Measurements from ENCODE around the gene SP5. TPM values are rescaled to one million over a fixed set of nuclear protein-coding genes. Genes with fewer than 3 reads are reported as not detected.

SP5 gene
- total RNA-seq, 4 donors from 2014 or later = 1.8 to 6.5 (median 3.2) TPM

DNA sequence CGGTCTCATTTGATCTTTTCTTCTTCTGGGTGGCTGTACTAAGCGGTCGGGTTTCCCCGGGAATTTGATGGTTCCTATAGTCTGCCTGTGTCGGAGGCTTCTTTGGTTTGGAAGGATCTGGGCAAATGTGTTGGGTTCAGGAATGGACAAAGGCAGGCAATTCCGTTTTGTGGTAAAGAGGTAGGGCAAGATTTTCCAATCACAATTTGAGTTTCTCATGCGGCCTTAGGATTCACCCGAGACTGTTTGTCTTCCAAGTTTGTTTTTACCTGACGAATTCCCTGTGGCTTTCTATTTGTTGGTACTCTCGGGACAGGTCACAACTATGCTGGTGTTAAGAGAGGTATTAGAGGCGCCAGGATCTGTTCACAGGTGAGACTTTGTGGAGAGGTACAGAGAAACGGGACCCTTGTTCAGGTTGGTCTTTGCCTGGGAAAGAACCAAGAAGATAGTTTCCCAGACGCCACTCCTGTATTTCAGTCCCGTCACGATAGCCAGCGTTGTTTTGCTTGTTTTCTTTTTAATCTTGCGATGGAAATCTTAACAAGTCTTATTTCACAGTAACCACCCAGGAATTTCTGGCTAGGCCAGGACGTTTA lies 3.0 kb downstream of the SP5 start:
- peak in 1 of 2 donors; percentile 56 for DNase-seq (ENCODE audit: low spot score in 2 of 2)
- no peak for TF ChIP-seq CTCF (IDR thresholded peaks at IDR 0.05)
- TF ChIP-seq POLR2A (IDR thresholded peaks at IDR 0.05) = no peak
- intact Hi-C loops (cut with DNase I; ENCODE audit: low total_unique reads) = no loop called here
- no peak overlapping the region for H3K4me3 ChIP-seq (ENCODE audit: low read depth, poor library complexity, severe bottlenecking)
- 46 to 47% methylated on average over 18 of the region's 18 CpGs for WGBS, 2 donors

- DNase-seq (ENCODE audit: low spot score in 2 of 2) = no peak
- 50 to 61% methylated on average over 1 of the region's 1 CpG for WGBS, 2 donors
- intact Hi-C loops (cut with DNase I; ENCODE audit: low total_unique reads) = no loop called here
- TF ChIP-seq CTCF (IDR thresholded peaks at IDR 0.05) (no peak), POLR2A (IDR thresholded peaks at IDR 0.05) (no peak)
- H3K4me3 ChIP-seq (ENCODE audit: low read depth, poor library complexity, severe bottlenecking) = no peak overlapping the region
These were observed 4.7 kb downstream of the SP5 start for GRCh38 chr2:170719810-170720209.

- WGBS, 2 donors = 68 to 70% methylated on average over 3 of the region's 3 CpGs
- intact Hi-C loops (cut with DNase I; ENCODE audit: low total_unique reads) = no loop called here
- no peak for DNase-seq (ENCODE audit: low spot score in 2 of 2)
- TF ChIP-seq POLR2A (IDR thresholded peaks at IDR 0.05) (no peak), CTCF (IDR thresholded peaks at IDR 0.05) (no peak)
- no peak overlapping the region for H3K4me3 ChIP-seq (ENCODE audit: low read depth, poor library complexity, severe bottlenecking)
These were observed 6.5 kb downstream of the SP5 start for GRCh38 chr2:170721678-170722077.

GRCh38 chr2:170722301-170722700 lies 7.2 kb downstream of the SP5 start:
- TF ChIP-seq POLR2A (IDR thresholded peaks at IDR 0.05) = no peak
- TF ChIP-seq CTCF (IDR thresholded peaks at IDR 0.05) = no peak
- no peak overlapping the region for H3K4me3 ChIP-seq (ENCODE audit: low read depth, poor library complexity, severe bottlenecking)
- no peak for DNase-seq (ENCODE audit: low spot score in 2 of 2)
- intact Hi-C loops (cut with DNase I; ENCODE audit: low total_unique reads) = no loop called here

DNA sequence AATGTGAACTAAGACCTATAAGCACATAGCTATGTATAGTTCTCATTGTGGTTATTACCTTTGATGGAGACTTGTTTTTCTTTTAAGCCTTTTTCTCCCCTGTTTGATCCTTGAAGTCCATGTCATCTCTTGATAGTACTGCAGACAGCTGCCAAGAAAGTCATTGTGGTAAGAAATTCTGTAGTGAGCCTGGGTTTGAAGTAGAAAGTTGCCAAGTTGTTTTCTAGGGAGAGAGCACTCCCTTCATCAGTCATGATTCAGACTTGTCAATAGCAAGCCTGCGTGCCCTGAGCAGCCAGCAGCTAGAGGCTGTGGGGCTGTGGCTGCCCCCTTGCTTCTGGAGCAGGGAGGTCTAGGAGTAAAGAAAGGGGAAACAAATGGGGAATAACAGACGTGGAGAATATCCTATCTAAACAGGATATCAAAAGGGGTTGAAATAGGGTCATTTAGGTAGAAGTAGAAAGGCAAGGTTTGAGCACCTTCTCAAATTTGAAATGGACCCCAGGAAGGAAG lies 8.4 kb downstream of the SP5 start:
- no peak for TF ChIP-seq POLR2A (IDR thresholded peaks at IDR 0.05)
- TF ChIP-seq CTCF (IDR thresholded peaks at IDR 0.05) = no peak
- no peak overlapping the region for H3K4me3 ChIP-seq (ENCODE audit: low read depth, poor library complexity, severe bottlenecking)
- WGBS, 2 donors = 62 to 65% methylated on average over 2 of the region's 2 CpGs
- no peak for DNase-seq (ENCODE audit: low spot score in 2 of 2)
- intact Hi-C loops (cut with DNase I; ENCODE audit: low total_unique reads) = no loop called here
